GM12891 (cell line): Measurements from ENCODE around the gene ABCA9.
"Not testable (repeated sequence)": the region's sequence is repeated elsewhere in the genome, so short reads cannot be mapped to it uniquely, and the experiment has no call there.

ENCODE experiments used
- POLR2A ChIP-seq: IDR thresholded peaks from 2 replicates; pipeline ENCODE4 v1.6.1; 2011; ENCODE audit warnings: low read depth, low read length, control low read depth
- POLR2AphosphoS5 ChIP-seq: IDR thresholded peaks from 2 replicates; pipeline ENCODE4 v1.6.1; 2011; ENCODE audit warnings: low read depth, low read length, control low read depth
- POU2F2 ChIP-seq: IDR thresholded peaks from 2 replicates; pipeline ENCODE4 v1.6.1; 2011; ENCODE audit warnings: low read depth, mild to moderate bottlenecking, control low read depth, low read length, moderate library complexity
- TAF1 ChIP-seq: IDR thresholded peaks from 2 replicates; pipeline ENCODE4 v1.6.1; 2011; ENCODE audit warnings: low read depth, low read length, control low read depth

DNA sequence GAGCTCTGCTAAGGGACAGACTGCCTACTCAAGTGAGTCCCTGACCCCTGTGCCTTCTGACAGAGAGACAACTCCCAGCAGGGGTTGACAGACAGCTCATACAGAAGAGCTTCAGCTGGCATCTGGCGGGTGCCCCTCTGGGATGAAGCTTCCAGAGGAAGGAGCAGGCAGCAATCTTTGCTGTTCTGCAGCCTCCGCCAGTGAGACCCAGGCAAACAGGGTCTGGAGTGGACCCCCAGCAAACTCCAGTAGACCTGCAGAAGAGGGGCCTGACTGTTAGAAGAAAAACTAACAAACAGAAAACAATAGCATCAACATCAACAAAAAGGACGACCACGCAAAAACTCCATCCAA is 10.5 kb upstream of the ABCA9 start:
- not testable (repeated sequence) for TF ChIP-seq POLR2A, POLR2AphosphoS5, TAF1, POU2F2
